IPS DF 6.9 (cell line): ENCODE results near the gene PERM1.
"Not testable (repeated sequence)": the region's sequence is repeated elsewhere in the genome, so short reads cannot be mapped to it uniquely, and the experiment has no call there.

Source experiments
- DNase-seq: peaks from one replicate; pipeline ENCODE4 v3.0.0-alpha.2; 2013; ENCODE audit warnings: low read depth, low spot score
- H3K27ac ChIP-seq: one replicate; pipeline ENCODE4 v1.5.1; 2013; ENCODE audit warnings: low read length, control low read depth
- H3K27me3 ChIP-seq: 2 replicates; pipeline ENCODE4 v1.6.1; 2013; ENCODE audit warnings: mild to moderate bottlenecking, low read length; ENCODE audit not compliant: control insufficient read depth, insufficient read depth
- H3K36me3 ChIP-seq: 2 replicates; pipeline ENCODE4 v1.6.1; 2013; ENCODE audit warnings: low read length; ENCODE audit not compliant: control insufficient read depth, insufficient read depth
- H3K4me1 ChIP-seq: 2 replicates; pipeline ENCODE4 v1.6.1; 2013; ENCODE audit warnings: low read length; ENCODE audit not compliant: control insufficient read depth, insufficient read depth
- H3K4me3 ChIP-seq: 2 replicates; pipeline ENCODE4 v1.5.1; 2013; ENCODE audit warnings: mild to moderate bottlenecking, low read length
- H3K9me3 ChIP-seq: 2 replicates; pipeline ENCODE4 v1.6.1; 2013; ENCODE audit warnings: low read length, inconsistent platforms; ENCODE audit not compliant: control insufficient read depth, insufficient read depth
- WGBS: extraction: QIAGEN DNeasy Blood & Tissue Kit; methylation state at CpG from one replicate; pipeline ENCODE4 v1.1.7; 2013; ENCODE audit warnings: mixed read lengths, missing lambda C conversion rate; ENCODE audit not compliant: insufficient read length, insufficient coverage; 5-methylcytosine and 5-hydroxymethylcytosine counted together

The PERM1 gene

DNA sequence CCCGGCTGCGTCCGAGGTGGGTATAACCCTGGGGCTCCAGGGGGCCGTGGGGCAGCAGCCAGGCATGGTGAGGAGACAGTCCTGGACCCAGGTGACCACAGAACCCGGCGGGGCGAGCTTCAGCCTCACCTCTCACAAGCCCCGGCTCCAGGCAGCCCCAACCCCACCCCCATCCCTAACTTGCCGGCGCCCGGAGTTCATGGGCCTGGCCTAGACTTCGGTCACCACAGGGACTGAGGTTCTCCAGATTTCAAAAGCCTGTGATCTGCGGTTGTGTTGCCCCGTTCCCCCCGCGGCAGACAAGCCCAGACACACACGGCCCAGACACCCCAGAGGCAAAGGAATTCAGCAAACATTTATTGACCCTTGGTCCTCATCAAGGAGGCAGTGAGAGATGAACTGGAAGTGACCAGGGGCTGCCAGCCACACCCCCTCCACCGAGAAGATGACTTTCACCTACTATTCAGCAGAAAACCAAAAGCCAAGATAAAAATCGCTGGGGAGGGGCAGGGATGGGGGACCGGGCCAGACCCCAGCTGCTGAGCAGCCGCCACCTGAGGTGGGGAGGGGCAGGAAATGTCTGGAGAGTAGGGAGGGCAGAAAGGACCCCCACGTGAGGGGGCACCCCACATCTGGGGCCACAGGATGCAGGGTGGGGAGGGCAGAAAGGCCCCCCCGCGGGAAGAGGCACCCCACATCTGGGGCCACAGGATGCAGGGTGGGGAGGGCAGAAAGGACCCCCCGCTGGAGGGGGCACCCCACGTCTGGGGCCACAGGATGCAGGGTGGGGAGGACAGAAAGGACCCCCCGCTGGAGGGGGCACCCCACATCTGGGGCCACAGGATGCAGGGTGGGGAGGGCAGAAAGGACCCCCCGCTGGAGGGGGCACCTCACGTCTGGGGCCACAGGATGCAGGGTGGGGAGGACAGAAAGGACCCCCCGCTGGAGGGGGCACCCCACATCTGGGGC is 14.1 kb upstream of the PERM1 start:
- H3K9me3 ChIP-seq, result no peaks in the 10 kb centered on the region
- H3K27ac ChIP-seq, result no peak overlapping the region
- H3K27me3 ChIP-seq, result peaks cover 24% of the 10 kb centered on the region
- peaks cover 5% of the 10 kb centered on the region; the same call in 1 of the 2 replicates for H3K4me1 ChIP-seq
- H3K36me3 ChIP-seq, result no peaks in the 10 kb centered on the region; the same call in 1 of the 2 replicates
- WGBS, result no CpG with 5 or more reads among the region's 30 CpGs
- no peak for DNase-seq
- H3K4me3 ChIP-seq, result no peak overlapping the region

- not testable (repeated sequence) for H3K4me3 ChIP-seq, DNase-seq, H3K4me1 ChIP-seq, H3K36me3 ChIP-seq, H3K9me3 ChIP-seq, H3K27ac ChIP-seq
- peaks cover 24% of the 10 kb centered on the region for H3K27me3 ChIP-seq
- no CpG with 5 or more reads among the region's 6 CpGs for WGBS
Observed at GRCh38 chr1:994546-994945, 12.7 kb upstream of the PERM1 start.

DNA sequence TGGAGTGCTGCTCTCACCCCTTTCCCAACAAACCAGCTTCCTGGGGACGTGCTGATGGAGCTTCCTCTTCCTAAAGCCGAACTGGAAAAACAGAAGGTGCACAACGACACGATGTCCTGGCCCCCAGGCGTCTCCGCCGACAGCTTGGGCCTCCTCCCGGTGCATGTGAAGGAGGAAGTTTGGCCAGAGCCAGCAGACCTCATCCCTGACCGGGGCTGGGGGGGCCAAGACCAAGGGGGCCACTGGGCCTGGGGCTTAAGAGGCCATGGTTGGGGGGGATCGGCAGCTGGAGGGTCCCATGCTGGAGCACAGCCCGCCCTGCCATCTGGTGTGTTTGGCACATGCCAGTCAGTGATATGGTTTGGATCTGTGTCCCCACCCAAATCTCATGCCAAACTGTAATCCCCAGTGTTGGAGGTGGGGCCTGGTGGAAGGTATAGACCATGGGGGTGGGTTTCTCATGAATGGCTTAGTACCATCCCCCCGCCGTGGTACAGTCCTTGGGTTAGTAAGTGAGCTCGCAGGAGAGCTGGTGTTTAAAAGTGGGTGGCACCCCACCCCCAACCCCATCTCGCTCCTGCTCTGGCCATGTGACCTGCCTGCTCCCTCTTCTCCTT is 11.6 kb upstream of the PERM1 start:
- Histone ChIP-seq H3K36me3 (no peaks in the 10 kb centered on the region; the same call in 1 of the 2 replicates), H3K9me3 (no peaks in the 10 kb centered on the region), H3K4me1 (0 out of 2 replicates have a peak, but pooled peaks cover 3% of the 10 kb centered on the region), H3K27ac (no peak overlapping the region), H3K4me3 (no peak overlapping the region), H3K27me3 (peaks cover 18% of the 10 kb centered on the region)
- no peak for DNase-seq
- WGBS, result no CpG with 5 or more reads among the region's 15 CpGs

DNA sequence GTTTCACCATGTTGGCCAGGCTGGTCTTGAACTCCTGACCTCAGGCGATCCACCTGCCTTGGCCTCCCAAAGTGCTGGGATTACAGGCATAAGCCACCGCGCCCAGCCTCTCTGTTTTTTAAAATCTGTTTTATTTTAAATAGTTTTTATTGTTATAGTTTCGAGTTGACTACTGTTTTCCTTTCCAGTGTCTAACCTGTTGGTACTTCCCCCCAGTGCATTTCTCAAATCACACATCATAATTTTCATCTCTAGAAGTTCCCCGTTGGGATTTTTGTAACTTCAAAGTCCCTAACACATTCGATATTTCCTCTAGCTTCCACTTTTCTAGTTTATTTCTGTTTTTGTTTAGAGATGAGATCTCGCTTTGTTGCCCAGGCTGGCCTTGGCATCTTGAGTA is 10.5 kb upstream of the PERM1 start:
- Histone ChIP-seq H3K27ac (no peak overlapping the region), H3K9me3 (no peaks in the 10 kb centered on the region), H3K4me1 (no peaks in the 10 kb centered on the region), H3K4me3 (no peak overlapping the region), H3K27me3 (peaks cover 7% of the 10 kb centered on the region), H3K36me3 (no peaks in the 10 kb centered on the region)
- no CpG with 5 or more reads among the region's 7 CpGs for WGBS
- DNase-seq, result no peak

DNA sequence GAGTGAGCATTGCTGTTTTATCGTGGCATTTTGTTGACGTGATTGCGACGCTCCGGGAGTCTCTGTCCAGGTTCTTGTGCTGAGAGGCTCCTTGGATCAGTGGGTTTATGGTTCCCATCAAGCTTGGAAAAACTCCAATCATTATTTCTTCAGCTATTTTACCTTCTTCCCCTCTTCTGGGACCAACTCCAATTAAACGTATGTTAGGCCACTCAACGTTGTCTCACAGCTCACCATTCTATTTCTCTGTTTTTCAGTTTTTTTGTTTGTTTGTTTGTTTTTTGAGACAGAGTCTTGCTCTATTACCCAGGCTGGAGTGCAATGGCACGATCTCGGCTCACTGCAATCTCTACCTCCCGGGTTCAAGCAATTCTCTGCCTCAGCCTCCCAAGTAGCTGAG is 10.0 kb upstream of the PERM1 start:
- Histone ChIP-seq H3K27me3 (peaks cover 2% of the 10 kb centered on the region), H3K27ac (no peak overlapping the region), H3K4me1 (no peaks in the 10 kb centered on the region), H3K4me3 (no peak overlapping the region), H3K9me3 (no peaks in the 10 kb centered on the region), H3K36me3 (no peaks in the 10 kb centered on the region)
- DNase-seq, result no peak
- WGBS, result no CpG with 5 or more reads among the region's 10 CpGs

- DNase-seq, H3K27me3 ChIP-seq, H3K27ac ChIP-seq, H3K9me3 ChIP-seq, H3K4me3 ChIP-seq, H3K4me1 ChIP-seq, H3K36me3 ChIP-seq: not testable (repeated sequence)
- no CpG with 5 or more reads among the region's 6 CpGs for WGBS
Observed at GRCh38 chr1:991275-991674, 9.4 kb upstream of the PERM1 start.

GRCh38 chr1:988061-988460 is 6.2 kb upstream of the PERM1 start:
- no CpG with 5 or more reads among the region's 5 CpGs for WGBS
- H3K36me3 ChIP-seq, H3K27me3 ChIP-seq, DNase-seq, H3K4me1 ChIP-seq, H3K27ac ChIP-seq, H3K4me3 ChIP-seq, H3K9me3 ChIP-seq: not testable (repeated sequence)

DNA sequence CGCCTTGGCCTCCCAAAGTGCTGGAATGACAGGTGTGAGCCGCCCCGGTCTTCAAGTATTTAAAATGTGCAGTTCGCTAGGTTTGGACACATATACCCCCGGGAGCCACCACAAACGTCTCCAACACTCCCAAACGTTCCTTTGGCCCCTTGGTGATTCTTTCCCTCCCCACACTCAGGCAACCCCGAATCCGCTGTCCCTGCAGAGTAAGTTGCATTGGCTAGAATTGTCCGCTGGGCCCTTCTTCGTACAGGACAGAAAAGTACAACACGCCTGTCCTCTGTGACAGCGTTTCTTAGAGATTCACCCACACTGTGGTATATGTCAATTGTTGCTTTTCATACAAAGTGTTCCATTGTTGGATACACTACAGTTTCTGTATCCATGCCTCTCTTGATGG is 3.2 kb upstream of the PERM1 start:
- peaks cover 2% of the 10 kb centered on the region for H3K27me3 ChIP-seq
- no peaks in the 10 kb centered on the region for H3K9me3 ChIP-seq
- H3K27ac ChIP-seq, result no peak overlapping the region
- H3K36me3 ChIP-seq, result no peaks in the 10 kb centered on the region
- H3K4me1 ChIP-seq, result no peaks in the 10 kb centered on the region
- no peak overlapping the region for H3K4me3 ChIP-seq
- no peak for DNase-seq
- no CpG with 5 or more reads among the region's 13 CpGs for WGBS

DNA sequence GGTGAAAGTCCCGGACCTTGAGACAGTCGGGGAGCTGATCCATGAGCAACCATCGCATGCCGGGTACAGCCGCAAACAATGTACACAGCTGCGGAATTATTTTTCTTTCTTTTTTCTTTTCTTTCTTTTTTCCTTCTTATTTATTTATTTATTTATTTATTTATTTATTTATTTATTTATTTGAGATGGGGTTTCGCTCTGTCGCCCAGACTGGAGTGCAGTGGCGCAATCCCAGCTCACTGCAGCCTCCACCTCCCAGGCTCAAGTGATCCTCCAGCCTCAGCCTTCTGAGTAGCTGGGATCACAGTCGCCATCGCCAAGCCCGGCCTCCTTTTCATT is 2.6 kb upstream of the PERM1 start:
- Histone ChIP-seq H3K4me1 (no peaks in the 10 kb centered on the region), H3K27ac (no peak overlapping the region), H3K36me3 (no peaks in the 10 kb centered on the region), H3K27me3 (no peaks in the 10 kb centered on the region; the same call in 1 of the 2 replicates), H3K9me3 (no peaks in the 10 kb centered on the region), H3K4me3 (no peak overlapping the region)
- no peak for DNase-seq
- WGBS, result no CpG with 5 or more reads among the region's 12 CpGs

DNA sequence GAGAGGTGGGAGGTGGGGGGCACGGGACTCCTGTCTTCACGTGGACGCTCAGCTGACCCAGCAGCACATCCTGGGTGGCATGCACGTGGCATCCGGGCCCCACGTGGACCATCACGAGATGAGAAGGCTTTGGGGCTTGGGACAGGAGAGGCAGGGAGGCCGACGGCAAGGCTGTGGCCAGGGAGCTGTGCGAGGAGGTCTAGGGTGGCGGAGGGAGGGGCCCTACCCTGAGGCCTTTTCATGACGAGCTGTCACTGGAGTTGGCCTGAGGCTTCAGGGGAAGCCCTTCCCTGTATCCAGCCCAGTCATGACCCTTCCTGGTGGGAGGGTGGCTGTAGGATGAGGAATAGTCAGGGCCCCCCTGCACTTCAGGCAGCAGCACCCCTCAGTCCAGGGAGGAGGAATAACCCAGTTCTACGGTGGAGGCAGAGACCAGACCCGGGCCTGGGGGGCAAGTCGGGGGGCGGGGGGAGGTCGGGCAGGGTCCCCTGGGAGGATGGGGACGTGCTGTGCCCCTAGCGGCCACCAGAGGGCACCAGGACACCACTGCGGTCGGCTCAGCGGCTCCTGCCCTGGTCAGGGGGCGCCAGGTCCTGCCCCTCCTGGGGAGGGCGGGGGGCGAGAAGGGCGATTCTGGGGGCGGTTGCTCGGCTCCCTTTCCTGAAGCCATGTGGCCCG is 2.0 kb upstream of the PERM1 start:
- H3K4me3 ChIP-seq, result no peak overlapping the region
- H3K4me1 ChIP-seq, result no peaks in the 10 kb centered on the region
- H3K27me3 ChIP-seq, result no peaks in the 10 kb centered on the region; the same call in 1 of the 2 replicates
- no peak for DNase-seq
- no CpG with 5 or more reads among the region's 29 CpGs for WGBS
- H3K9me3 ChIP-seq, result no peaks in the 10 kb centered on the region
- H3K27ac ChIP-seq, result no peak overlapping the region
- no peaks in the 10 kb centered on the region for H3K36me3 ChIP-seq
